ENCODE data around the gene MST1.
"Not testable (repeated sequence)": the region's sequence is repeated elsewhere in the genome, so short reads cannot be mapped to it uniquely, and the experiment has no call there.

MST1 gene

GRCh38 chr3:49700453-49701128 is 11.3 kb upstream of the MST1 start:
- DNase-seq (ENCODE audit: low spot score in 2 of 2): no peak
- no peak for ATAC-seq (ENCODE audit: low read depth)
- H3K4me1 Mint-ChIP-seq: peaks cover 3% of the 10 kb centered on the region
- H3K9me3 Mint-ChIP-seq: no peaks in the 10 kb centered on the region
- peaks cover 9% of the 10 kb centered on the region for H3K36me3 Mint-ChIP-seq
- H3K27ac Mint-ChIP-seq: no peak overlapping the region
- H3K27me3 Mint-ChIP-seq: no peaks in the 10 kb centered on the region
- no peak overlapping the region for H3K4me3 Mint-ChIP-seq

DNA sequence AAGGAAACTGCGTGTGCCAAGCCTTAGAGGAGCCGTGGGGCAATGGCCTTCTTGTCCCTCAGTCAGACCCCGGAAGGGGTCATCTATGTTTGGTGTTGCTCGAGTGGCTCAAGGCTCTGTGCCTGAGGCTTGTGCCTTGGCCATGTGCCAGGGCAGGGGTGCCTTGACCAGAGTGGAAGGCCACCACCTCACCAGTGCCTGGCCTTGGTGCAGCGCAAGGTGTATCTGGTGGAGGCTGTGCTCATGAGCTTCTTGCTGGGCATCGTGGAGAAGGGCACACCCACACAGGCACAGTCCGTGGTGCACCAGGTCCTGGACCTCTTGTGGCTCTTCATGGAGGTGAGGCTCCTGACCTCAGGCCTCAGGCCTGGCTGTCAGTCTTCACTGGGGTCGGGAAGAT is 10.7 kb upstream of the MST1 start:
- Mint-ChIP-seq H3K36me3 (peaks cover 9% of the 10 kb centered on the region), H3K4me1 (peaks cover 3% of the 10 kb centered on the region), H3K4me3 (no peak overlapping the region), H3K9me3 (no peaks in the 10 kb centered on the region), H3K27me3 (no peaks in the 10 kb centered on the region), H3K27ac (no peak overlapping the region)
- ATAC-seq (ENCODE audit: low read depth) (no peak), DNase-seq (ENCODE audit: low spot score in 2 of 2) (no peak)

GRCh38 chr3:49699281-49699979 is 10.2 kb upstream of the MST1 start:
- Mint-ChIP-seq H3K27me3 (no peaks in the 10 kb centered on the region), H3K4me1 (peaks cover 3% of the 10 kb centered on the region), H3K4me3 (no peak overlapping the region), H3K36me3 (peaks cover 9% of the 10 kb centered on the region), H3K9me3 (no peaks in the 10 kb centered on the region), H3K27ac (no peak overlapping the region)
- DNase-seq (ENCODE audit: low spot score in 2 of 2): no peak
- no peak for ATAC-seq (ENCODE audit: low read depth)

- not testable (repeated sequence) for H3K27ac Mint-ChIP-seq; H3K4me3 Mint-ChIP-seq; H3K4me1 Mint-ChIP-seq; DNase-seq (ENCODE audit: low spot score in 2 of 2); H3K9me3 Mint-ChIP-seq; H3K27me3 Mint-ChIP-seq; H3K36me3 Mint-ChIP-seq; ATAC-seq (ENCODE audit: low read depth)
Measured at GRCh38 chr3:49695350-49696015, 6.2 kb upstream of the MST1 start.

DNA sequence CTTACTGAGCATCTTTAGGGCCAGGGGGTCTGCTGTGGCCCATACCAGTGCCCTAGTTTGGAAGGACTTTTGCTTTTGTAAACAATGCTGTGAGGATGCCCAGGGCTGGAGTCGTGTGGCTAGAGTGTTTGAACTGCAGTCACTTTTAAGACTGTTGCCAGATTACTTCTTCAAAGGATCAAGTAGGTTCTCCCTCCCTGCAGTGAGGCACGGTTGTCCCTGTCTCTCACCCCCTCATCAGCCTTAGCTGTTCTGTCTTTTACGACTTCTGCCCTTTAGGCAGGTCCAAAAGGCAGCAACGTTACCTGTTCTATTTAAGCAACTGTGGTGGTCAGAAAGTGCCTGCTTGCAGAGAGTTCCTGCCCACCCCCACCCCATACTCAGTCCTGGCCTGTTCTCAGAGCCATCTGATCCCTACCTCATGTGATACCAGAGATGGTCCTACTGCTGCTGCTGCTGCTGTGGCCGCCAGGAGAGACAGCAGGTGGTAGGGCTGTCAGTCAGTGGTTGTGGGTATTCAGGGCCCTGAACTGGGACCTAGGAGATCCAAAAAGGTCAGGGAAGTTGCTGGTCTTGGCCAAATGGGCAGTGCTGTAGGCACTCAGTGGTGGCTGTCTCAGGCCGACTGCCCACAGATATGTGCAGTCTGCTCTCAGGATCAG is 5.3 kb upstream of the MST1 start:
- not testable (repeated sequence) for H3K27ac Mint-ChIP-seq; H3K27me3 Mint-ChIP-seq; H3K9me3 Mint-ChIP-seq; H3K36me3 Mint-ChIP-seq; ATAC-seq (ENCODE audit: low read depth); H3K4me3 Mint-ChIP-seq; DNase-seq (ENCODE audit: low spot score in 2 of 2)
- H3K4me1 Mint-ChIP-seq: peaks cover 12% of the 10 kb centered on the region

- ATAC-seq (ENCODE audit: low read depth); DNase-seq (ENCODE audit: low spot score in 2 of 2); H3K4me3 Mint-ChIP-seq; H3K36me3 Mint-ChIP-seq; H3K27ac Mint-ChIP-seq; H3K9me3 Mint-ChIP-seq; H3K27me3 Mint-ChIP-seq: not testable (repeated sequence)
- H3K4me1 Mint-ChIP-seq: peaks cover 24% of the 10 kb centered on the region
Measured at GRCh38 chr3:49691481-49691880, 2.2 kb upstream of the MST1 start.

GRCh38 chr3:49690856-49691255 is 1.6 kb upstream of the MST1 start:
- H3K27ac Mint-ChIP-seq: not testable (repeated sequence)
- Mint-ChIP-seq H3K4me3 (peak overlapping the region; percentile 96), H3K4me1 (peaks cover 24% of the 10 kb centered on the region)

GRCh38 chr3:49689908-49690624 is 792 bp upstream of the MST1 start:
- H3K27me3 Mint-ChIP-seq; ATAC-seq (ENCODE audit: low read depth); H3K36me3 Mint-ChIP-seq; H3K9me3 Mint-ChIP-seq; DNase-seq (ENCODE audit: low spot score in 2 of 2): not testable (repeated sequence)
- Mint-ChIP-seq H3K4me1 (peaks cover 24% of the 10 kb centered on the region), H3K27ac (peak overlapping the region; percentile 91), H3K4me3 (peak overlapping the region; percentile 96)

More at GRCh38 chr3:49690856-49691255, 1.6 kb upstream of the MST1 start:
- ATAC-seq (ENCODE audit: low read depth); H3K27me3 Mint-ChIP-seq; H3K36me3 Mint-ChIP-seq; H3K9me3 Mint-ChIP-seq; DNase-seq (ENCODE audit: low spot score in 2 of 2): not testable (repeated sequence)

GRCh38 chr3:49688338-49689045 is 782 bp downstream of the MST1 start:
- H3K27me3 Mint-ChIP-seq; ATAC-seq (ENCODE audit: low read depth); H3K9me3 Mint-ChIP-seq; DNase-seq (ENCODE audit: low spot score in 2 of 2); H3K36me3 Mint-ChIP-seq: not testable (repeated sequence)
- Mint-ChIP-seq H3K4me1 (peaks cover 24% of the 10 kb centered on the region), H3K27ac (peak overlapping the region; percentile 91), H3K4me3 (peak overlapping the region; percentile 96)

- H3K27ac Mint-ChIP-seq; H3K9me3 Mint-ChIP-seq; DNase-seq (ENCODE audit: low spot score in 2 of 2); ATAC-seq (ENCODE audit: low read depth); H3K27me3 Mint-ChIP-seq; H3K4me3 Mint-ChIP-seq: not testable (repeated sequence)
- Mint-ChIP-seq H3K36me3 (peaks cover 12% of the 10 kb centered on the region), H3K4me1 (peaks cover 20% of the 10 kb centered on the region)
Measured at GRCh38 chr3:49687424-49687795, 1.9 kb downstream of the MST1 start.

DNA sequence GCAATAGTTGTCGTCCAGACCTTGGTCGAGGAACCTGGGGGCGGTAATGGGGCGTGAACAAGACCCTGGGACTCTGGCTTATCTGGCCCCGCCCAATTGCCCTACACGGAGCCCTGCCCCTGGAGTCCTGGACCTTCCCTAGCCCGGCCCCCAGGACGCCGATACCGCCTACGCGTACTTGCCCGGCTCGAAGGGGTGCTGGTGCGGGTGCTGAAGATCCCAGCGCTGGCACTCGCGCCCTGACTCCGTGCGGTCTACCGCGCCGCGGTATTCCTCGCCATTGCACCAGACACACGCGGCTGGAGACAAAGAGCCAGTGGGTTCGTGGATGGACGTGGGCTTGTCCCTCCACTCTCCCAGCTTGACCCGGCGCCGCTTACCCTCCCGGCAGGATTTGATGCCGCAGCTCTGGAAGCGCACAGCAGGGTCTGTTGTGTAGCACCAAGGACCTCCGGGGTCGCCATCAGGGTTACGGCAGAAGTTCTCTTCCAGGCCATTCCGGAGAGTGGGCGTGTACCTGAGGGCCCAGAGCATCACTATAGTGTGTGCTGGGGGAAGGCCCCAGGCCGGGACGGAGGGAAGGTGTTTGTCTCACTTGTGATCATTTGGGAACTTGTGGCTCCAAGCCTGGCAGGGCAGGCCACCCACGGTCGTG is 2.4 kb downstream of the MST1 start:
- not testable (repeated sequence) for ATAC-seq (ENCODE audit: low read depth); DNase-seq (ENCODE audit: low spot score in 2 of 2); H3K27ac Mint-ChIP-seq; H3K9me3 Mint-ChIP-seq; H3K27me3 Mint-ChIP-seq
- H3K36me3 Mint-ChIP-seq: peaks cover 12% of the 10 kb centered on the region
- peak overlapping the region; percentile 55 for H3K4me3 Mint-ChIP-seq
- H3K4me1 Mint-ChIP-seq: peaks cover 20% of the 10 kb centered on the region

- not testable (repeated sequence) for H3K27ac Mint-ChIP-seq; H3K27me3 Mint-ChIP-seq; H3K9me3 Mint-ChIP-seq; DNase-seq (ENCODE audit: low spot score in 2 of 2)
- H3K4me1 Mint-ChIP-seq: peaks cover 20% of the 10 kb centered on the region
- H3K4me3 Mint-ChIP-seq: peak overlapping the region; percentile 54
- peaks cover 14% of the 10 kb centered on the region for H3K36me3 Mint-ChIP-seq
- peak; percentile 11 for ATAC-seq (ENCODE audit: low read depth)
Measured at GRCh38 chr3:49686346-49686745, 2.9 kb downstream of the MST1 start.

DNA sequence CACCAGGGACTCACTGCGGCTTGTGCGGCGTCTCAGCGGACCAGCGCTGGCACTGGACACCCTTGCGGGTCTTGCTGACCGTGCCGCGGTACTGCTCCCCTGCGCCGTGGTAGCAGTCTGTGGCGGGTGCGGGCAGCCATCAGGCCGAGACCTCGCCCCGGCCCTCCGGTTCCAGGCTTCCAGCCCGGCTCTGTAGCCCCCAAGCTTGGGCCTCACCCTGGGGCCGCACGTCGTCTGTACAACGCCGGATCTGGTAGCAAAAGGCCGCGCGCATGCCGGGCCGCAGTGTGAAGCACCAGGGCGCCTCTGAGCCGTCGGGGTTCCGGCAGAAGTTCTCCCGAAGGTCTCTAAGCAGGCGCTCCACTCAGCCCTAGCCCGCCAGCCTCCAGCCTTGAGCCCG is 3.4 kb downstream of the MST1 start:
- H3K9me3 Mint-ChIP-seq; H3K4me3 Mint-ChIP-seq; DNase-seq (ENCODE audit: low spot score in 2 of 2); H3K27me3 Mint-ChIP-seq; H3K27ac Mint-ChIP-seq: not testable (repeated sequence)
- Mint-ChIP-seq H3K36me3 (peaks cover 16% of the 10 kb centered on the region), H3K4me1 (peaks cover 20% of the 10 kb centered on the region)
- ATAC-seq (ENCODE audit: low read depth): peak; percentile 2

Measured in memory B cell (primary cell).